ENCODE results near the gene ACBD6.
"Not testable (repeated sequence)": the region's sequence is repeated elsewhere in the genome, so short reads cannot be mapped to it uniquely, and the experiment has no call there.

Gene ACBD6

DNA sequence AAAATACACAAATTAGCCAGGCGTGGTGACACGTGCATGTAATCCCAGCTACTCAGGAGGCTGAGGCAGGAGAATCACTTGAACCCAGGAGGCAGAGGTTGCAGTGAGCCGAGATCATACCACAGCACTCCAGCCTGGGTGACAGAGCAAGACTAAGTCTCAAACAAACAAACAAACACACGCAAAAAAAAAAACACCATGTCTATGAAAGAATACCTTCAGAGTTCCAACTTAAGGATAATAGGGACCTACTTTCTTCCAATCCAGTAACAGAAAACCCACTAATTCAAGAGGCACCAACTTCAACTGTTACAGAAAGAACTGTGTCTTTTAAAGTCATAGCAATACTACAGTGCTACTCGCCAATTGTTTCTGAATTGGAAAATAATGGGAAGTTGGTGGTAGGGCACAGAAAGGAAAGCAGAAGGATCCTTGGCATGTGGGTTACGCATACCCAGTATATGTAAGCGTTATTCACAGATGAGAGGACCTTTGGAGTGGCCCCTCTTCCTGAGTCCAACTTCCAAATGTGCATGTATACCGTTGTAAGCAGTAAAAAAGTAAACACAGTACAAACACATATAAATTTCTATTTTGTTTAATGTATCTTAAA, 87.0 kb downstream of the ACBD6 start:
- DNase-seq: no peak

DNA sequence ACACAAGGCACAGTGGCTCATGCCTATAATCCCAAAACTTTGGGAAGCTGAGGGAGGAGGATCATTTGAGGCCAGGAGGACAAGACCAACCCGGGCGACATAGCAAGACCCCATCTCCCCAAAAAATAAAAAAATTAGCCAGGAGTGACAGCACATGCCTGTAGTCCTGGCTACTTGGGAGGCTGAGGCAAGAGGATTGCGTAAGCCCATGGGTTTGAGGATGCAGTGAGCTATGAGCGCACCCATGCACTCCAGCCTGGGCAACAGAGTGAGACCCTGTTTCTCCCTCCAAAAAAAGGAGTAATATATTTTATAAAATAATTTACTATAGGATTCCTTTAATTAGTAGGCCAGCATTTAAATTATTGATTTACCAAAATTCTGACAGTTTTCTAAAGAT, 89.8 kb downstream of the ACBD6 start:
- DNase-seq: no peak

DNA sequence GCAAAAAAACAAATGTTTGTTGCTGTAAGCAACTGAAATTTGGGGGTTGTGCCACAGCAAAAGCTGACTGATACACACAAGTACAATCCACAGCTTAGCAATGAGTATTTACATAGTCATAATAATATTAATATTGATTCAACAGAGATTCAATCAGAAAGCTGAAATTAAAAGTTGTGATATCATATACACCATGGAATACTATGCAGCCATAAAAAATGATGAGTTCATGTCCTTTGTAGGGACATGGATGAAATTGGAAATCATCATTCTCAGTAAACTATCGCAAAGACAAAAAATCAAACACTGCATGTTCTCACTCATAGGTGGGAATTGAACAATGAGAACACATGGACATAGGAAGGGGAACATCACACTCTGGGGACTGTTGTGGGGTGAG, 94.2 kb downstream of the ACBD6 start:
- not testable (repeated sequence) for DNase-seq

DNA sequence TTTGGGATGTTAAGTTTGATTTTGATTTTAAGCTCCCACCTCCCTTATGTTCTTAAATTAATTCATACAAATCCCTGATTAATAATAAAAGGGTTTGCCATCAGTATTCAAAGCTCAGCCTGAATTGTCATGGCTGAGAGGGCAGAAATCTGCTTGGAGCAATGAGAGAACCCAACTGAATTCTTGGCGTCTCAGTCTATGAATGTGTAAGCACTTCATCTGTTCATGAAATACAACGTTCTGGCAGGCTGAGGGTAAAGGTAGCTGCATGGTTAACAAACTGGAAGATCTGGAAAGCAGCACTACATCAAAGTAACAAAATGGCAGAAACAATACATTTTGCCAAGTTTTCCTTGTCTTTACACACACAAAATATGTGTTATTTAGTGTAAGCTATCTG, 95.3 kb downstream of the ACBD6 start:
- no peak for DNase-seq

DNA sequence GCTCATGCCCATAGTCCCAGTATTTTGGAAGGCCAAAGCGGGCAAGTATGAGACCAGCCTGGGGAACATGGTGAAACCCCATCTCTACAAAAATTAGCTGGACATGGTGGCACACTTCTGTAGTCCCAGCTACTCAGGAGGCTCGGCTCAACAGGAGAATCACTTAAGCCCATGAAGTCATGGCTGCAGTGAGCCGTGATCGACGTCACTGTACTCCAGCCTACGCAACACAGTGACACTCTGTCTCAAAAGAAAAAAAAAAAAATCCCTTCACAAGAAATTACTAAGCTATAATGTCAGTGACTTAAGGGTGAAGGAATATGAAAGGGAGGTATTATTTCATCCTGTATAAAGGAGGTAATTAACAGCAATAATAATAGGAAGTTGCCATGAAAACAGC, 99.8 kb downstream of the ACBD6 start:
- no peak for DNase-seq

GRCh38 chr1:180402001-180402400, 100.4 kb downstream of the ACBD6 start:
- no peak for DNase-seq

- DNase-seq: no peak
Measured at GRCh38 chr1:180397175-180397574, 105.2 kb downstream of the ACBD6 start.

DNA sequence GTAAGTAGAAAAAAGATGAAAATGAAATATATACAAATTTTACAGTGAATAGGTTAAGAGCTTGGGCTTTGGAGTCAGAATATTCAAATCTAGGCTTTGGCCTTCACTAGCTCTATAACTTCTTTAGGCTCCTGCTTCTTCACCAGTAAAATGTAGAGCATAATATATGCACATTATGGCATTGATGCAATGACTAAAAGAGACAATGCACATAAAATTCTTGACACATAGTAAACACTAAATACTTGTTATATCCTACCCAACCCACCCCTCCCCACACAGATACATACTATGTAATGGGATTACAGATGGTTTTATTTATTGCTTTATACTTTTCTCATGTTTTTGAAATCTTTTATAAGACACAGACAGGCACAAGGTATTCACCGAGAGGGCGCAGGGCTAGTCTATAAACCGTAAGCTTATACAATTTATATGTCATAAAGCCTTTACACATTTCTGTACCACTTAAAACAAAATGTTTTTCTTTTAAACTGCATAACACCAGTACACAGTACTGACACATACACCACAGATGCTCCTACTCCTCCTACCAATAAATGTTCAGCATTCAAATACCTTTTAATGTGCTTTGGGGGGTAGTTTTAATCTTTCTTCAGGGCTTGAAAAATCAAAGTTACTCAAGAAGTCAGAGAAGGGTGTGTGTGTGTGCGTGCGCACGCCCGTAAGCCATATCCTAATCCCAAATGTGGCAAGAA, 109.8 kb downstream of the ACBD6 start:
- no peak for DNase-seq

- no peak for DNase-seq
Measured at GRCh38 chr1:180392020-180392419, 110.4 kb downstream of the ACBD6 start.

DNA sequence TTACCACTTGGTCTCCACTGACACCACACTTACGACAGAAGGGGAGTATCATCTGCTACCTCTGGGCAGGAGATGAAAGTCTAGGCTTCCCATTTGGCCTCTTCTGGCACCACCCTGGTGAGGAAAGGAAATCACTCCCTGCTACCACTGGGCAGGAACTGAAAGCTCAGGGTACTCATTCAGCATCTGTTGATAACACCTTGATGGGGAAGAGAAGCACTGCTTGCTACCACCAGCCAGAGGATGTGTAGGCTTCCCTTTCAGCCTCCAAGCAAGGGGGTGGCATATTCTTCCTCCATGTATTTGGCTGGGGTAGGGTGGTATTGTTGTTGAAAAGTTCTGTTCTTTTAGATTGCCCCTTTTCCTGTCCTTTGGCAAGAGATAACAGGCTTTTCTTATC, 115.0 kb downstream of the ACBD6 start:
- no peak for DNase-seq

DNA sequence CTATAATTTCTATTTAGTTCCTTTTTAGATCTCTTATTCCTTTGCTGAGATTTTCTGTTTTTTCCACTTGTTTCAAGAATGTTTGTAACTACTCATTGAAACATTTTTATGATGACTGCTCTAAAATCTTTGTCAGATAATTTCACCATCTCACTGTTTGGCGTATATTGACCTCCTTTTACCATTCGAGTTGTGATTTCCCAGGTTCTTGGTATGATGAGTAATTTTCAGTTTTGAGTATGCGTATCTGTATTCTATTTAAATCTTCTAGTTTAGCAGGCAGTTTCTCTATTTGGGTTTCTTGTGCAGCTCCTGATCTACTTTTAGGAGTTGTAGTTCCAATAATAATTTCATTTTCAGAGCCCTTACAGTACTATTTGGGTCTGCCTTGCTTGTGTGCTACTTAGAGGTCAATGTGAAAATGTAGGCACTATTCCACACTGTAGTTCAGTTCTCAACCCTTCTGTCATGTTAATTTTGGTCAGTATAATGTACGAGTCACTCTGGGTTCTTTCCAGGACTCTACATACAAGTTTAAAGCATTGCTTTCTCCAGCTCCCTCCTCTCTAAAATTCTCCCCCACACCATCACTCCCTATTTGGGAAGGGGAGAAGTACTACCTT, 115.5 kb downstream of the ACBD6 start:
- DNase-seq: no peak

DNA sequence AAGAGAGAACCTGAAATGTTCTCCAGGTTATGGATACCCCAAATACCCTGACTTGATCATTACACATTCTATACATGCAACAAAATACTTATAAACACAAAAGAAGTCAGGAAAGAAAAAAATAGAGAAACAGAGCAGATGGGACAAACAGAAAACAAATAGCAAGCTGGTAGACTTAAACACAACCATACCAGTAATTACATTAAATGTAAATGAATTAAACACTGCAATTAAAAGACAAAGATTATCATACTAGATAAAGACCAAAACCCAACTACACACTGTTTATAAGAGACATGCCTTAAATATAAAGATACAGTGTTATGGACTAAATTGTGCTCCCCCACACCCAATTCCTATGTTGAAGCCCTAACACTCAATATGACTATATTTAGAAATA, 117.2 kb downstream of the ACBD6 start:
- no peak for DNase-seq

GRCh38 chr1:180384286-180385005, 117.9 kb downstream of the ACBD6 start:
- no peak for DNase-seq

- DNase-seq: no peak
Measured at GRCh38 chr1:180382326-180383115, 119.9 kb downstream of the ACBD6 start.

GRCh38 chr1:180381184-180381580, 121.2 kb downstream of the ACBD6 start:
- DNase-seq: no peak

DNA sequence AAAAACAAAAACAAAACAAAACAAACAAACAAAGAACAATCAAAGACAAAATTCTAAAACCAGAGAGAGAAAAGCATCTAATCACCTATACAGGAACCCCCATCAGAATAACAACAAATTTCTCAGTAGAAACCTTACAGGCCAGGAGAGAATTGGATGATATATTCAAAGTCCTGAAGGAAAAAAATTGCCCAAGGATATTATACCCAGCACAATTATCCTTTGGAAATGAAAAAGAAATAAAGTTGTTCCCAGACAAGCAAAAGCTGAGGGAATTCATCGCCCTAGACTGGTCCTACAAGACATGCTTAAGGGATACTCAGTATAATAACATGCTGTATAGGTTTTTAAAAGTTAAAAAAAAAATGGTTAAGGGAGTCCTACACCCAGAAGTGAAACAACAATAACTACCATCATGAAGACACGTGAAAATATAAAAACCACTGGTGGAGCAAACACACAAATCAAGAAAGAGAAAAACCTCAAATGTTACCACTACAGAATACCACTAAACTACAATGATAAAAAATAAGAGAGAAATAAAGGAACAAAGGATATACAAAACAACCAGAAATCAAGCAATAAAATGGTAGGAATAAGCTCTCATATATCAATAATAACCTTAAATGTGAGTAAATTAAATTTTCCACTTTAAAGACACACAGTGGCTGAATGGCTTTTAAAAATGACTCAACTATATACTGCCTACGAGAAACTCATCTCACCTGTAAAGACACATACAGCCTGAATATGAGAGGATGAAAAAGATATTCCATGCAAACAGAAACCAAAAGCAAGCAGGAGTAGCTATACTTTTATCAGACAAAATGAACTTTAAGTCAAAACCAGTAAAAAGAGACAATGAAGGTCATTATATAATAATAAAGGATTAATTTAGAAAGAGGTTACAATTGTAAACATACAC, 121.9 kb downstream of the ACBD6 start:
- no peak for DNase-seq

DNA sequence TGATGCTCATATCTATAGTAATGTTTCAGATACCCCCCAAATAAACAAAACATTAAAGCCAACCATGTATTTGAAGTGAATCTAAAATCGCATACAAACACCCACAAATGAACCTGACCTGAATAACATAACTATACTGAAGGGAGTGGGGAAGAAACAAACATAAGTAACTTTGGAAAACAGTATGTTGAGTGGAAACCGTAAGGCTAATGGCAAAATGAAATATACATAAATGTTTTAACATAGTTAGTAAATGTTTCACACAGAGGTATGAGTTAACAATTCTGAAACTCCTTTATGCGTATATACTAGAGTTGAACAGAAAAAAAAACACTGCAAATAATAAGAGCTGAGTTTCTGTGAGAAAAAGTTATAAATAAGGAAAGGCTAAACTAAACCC, 125.6 kb downstream of the ACBD6 start:
- DNase-seq: no peak

- DNase-seq: no peak
Measured at GRCh38 chr1:180376253-180376652, 126.1 kb downstream of the ACBD6 start.

DNA sequence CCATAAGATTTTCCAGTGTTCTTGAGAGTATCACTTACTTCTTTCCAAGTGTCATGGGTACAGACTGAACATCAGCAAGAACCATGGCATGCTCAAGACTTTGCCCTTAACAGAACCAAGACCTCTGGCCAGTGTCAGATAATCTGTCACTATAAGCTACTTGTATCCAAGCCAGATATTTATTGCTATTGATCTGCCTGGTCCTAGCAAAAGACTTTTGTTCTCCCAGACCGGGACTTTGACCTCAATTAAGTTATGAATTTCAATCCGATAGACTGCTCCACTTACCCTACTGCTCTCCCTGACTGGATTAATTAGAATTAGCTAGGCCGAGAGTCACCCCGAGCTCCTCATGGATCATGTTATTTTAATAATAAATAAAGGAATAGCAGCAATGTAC, 129.6 kb downstream of the ACBD6 start:
- DNase-seq: no peak

GRCh38 chr1:180370597-180370996, 131.8 kb downstream of the ACBD6 start:
- DNase-seq: no peak

DNA sequence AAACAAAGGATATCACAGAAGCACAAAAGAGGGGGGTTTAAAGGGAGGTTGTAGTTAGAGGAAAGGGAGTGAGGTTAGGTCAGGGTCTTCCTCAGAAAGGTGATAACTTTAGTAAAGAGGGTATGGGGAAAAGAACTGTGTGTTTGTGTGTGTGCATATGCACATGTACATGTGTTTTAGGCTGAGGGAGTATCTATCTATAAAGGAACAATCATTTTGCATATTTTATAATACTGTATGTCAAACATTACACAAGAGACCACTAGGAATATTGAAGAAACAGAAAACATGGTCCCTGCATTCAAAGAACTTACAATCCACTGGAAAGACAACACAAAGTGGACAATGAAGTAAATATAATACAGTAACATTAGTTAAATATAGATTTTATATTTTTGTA, 132.2 kb downstream of the ACBD6 start:
- no peak for DNase-seq

- DNase-seq: no peak
Measured at GRCh38 chr1:180369061-180369460, 133.3 kb downstream of the ACBD6 start.

Measured in NCI-H510A (cell line).